H9 (cell line): ENCODE measurements around the gene OSCAR. TPM values are rescaled to one million over a fixed set of nuclear protein-coding genes. Genes with fewer than 3 reads are reported as not detected.

Experiments used
- DNase-seq: peaks from one replicate; pipeline ENCODE4 v3.0.0-alpha.2; 2017
- H2AFZ ChIP-seq: one replicate; pipeline ENCODE4 v1.6.1; 2013; ENCODE audit warnings: mild to moderate bottlenecking, low read length, control low read depth, moderate library complexity
- H2AK5ac ChIP-seq: 2 replicates; pipeline ENCODE4 v1.6.1; 2013; ENCODE audit warnings: low read length, control low read depth, mixed read lengths; ENCODE audit not compliant: insufficient read length
- H2BK120ac ChIP-seq: one replicate; pipeline ENCODE4 v1.6.1; 2013; ENCODE audit warnings: low read depth, mild to moderate bottlenecking, low read length, control low read depth, inconsistent platforms; ENCODE audit not compliant: poor library complexity, severe bottlenecking
- H2BK12ac ChIP-seq: 2 replicates; pipeline ENCODE4 v1.6.1; 2013; ENCODE audit warnings: low read length, control low read depth, mixed read lengths, low read depth; ENCODE audit not compliant: insufficient read length
- H2BK15ac ChIP-seq: 2 replicates; pipeline ENCODE4 v1.6.1; 2013; ENCODE audit warnings: low read depth, low read length, control low read depth
- H2BK20ac ChIP-seq: one replicate; pipeline ENCODE4 v1.6.1; 2013; ENCODE audit warnings: low read depth, mild to moderate bottlenecking, low read length, control low read depth, inconsistent platforms; ENCODE audit not compliant: poor library complexity, severe bottlenecking
- H2BK5ac ChIP-seq: 2 replicates; pipeline ENCODE4 v1.6.1; 2013; ENCODE audit warnings: low read length, control low read depth, mixed read lengths; ENCODE audit not compliant: insufficient read length
- H3K14ac ChIP-seq: 2 replicates; pipeline ENCODE4 v1.6.1; 2013; ENCODE audit warnings: low read length, control low read depth; ENCODE audit not compliant: insufficient read depth
- H3K18ac ChIP-seq: 2 replicates; pipeline ENCODE4 v1.6.1; 2013; ENCODE audit warnings: low read depth, mild to moderate bottlenecking, mixed read lengths, low read length, control low read depth; ENCODE audit not compliant: insufficient read length
- H3K23ac ChIP-seq: 2 replicates; pipeline ENCODE4 v1.6.1; 2013; ENCODE audit warnings: low read length, control low read depth, mixed read lengths, low read depth; ENCODE audit not compliant: insufficient read length
- H3K23me2 ChIP-seq: 2 replicates; pipeline ENCODE4 v1.6.1; 2013; ENCODE audit warnings: low read depth, mild to moderate bottlenecking, mixed read lengths, low read length, control low read depth; ENCODE audit not compliant: insufficient read length, poor library complexity, severe bottlenecking
- H3K27ac ChIP-seq: 2 replicates; pipeline ENCODE4 v1.5.1; 2013; ENCODE audit warnings: low read length, control low read depth, mixed read lengths, low read depth; ENCODE audit not compliant: insufficient read length
- H3K27me3 ChIP-seq: 2 replicates; pipeline ENCODE4 v1.6.1; 2013; ENCODE audit warnings: low read length, control low read depth, inconsistent platforms; ENCODE audit not compliant: insufficient read depth
- H3K4ac ChIP-seq: 2 replicates; pipeline ENCODE4 v1.6.1; 2013; ENCODE audit warnings: low read depth, mild to moderate bottlenecking, control low read depth, inconsistent platforms, low read length, moderate library complexity
- H3K4me1 ChIP-seq: 2 replicates; pipeline ENCODE4 v1.6.1; 2013; ENCODE audit warnings: low read length, control low read depth, inconsistent platforms; ENCODE audit not compliant: insufficient read depth
- H3K4me2 ChIP-seq: 2 replicates; pipeline ENCODE4 v1.6.1; 2013; ENCODE audit warnings: low read length, control low read depth, mixed read lengths; ENCODE audit not compliant: insufficient read length, insufficient read depth
- H3K56ac ChIP-seq: 2 replicates; pipeline ENCODE4 v1.6.1; 2013; ENCODE audit warnings: low read depth, mild to moderate bottlenecking, mixed read lengths, low read length, control low read depth; ENCODE audit not compliant: insufficient read length
- H3K79me1 ChIP-seq: 2 replicates; pipeline ENCODE4 v1.6.1; 2013; ENCODE audit warnings: low read depth, mild to moderate bottlenecking, moderate library complexity, low read length, control low read depth, inconsistent platforms; ENCODE audit not compliant: insufficient read depth, poor library complexity, severe bottlenecking
- H3K79me2 ChIP-seq: 2 replicates; pipeline ENCODE4 v1.6.1; 2013; ENCODE audit warnings: low read length, control low read depth, inconsistent platforms; ENCODE audit not compliant: insufficient read depth
- H3K9ac ChIP-seq: 2 replicates; pipeline ENCODE4 v1.6.1; 2013; ENCODE audit warnings: low read length, control low read depth, mixed read lengths; ENCODE audit not compliant: insufficient read length; ENCODE audit errors: extremely low read depth
- H3K9me3 ChIP-seq: one replicate; pipeline ENCODE4 v1.6.1; 2013; ENCODE audit warnings: low read depth, low read length, inconsistent platforms; ENCODE audit not compliant: control insufficient read depth
- H3T11ph ChIP-seq: one replicate; pipeline ENCODE4 v1.6.1; 2013; ENCODE audit warnings: mild to moderate bottlenecking, low read length, control low read depth, inconsistent platforms
- H4K20me1 ChIP-seq: one replicate; pipeline ENCODE4 v1.6.1; 2013; ENCODE audit not compliant: control insufficient read depth, insufficient read length, insufficient read depth
- H4K5ac ChIP-seq: 2 replicates; pipeline ENCODE4 v1.6.1; 2013; ENCODE audit warnings: low read depth, mild to moderate bottlenecking, mixed read lengths, low read length, control low read depth; ENCODE audit not compliant: insufficient read length
- H4K8ac ChIP-seq: replicated peaks from 2 replicates; pipeline ENCODE4 v1.6.1; 2013; ENCODE audit warnings: low read length, control low read depth, mixed read lengths, low read depth; ENCODE audit not compliant: insufficient read length
- H4K91ac ChIP-seq: 2 replicates; pipeline ENCODE4 v1.6.1; 2013; ENCODE audit warnings: low read depth, mild to moderate bottlenecking, moderate library complexity, mixed read lengths, low read length, control low read depth; ENCODE audit not compliant: insufficient read length
- H3K27ac Mint-ChIP-seq, 3 experiments: 2 replicates in 2 of 3; 3 replicates in 1 of 3; pipeline ENCODE4 v1.8.0; 2020 to 2021; ENCODE audit warnings: mixed read lengths in 3 of 3, mild to moderate bottlenecking in 1 of 3, moderate library complexity in 1 of 3
- H3K27me3 Mint-ChIP-seq: 2 replicates; pipeline ENCODE4 v1.8.0; 2021; ENCODE audit warnings: low read depth, mild to moderate bottlenecking, moderate library complexity, mixed read lengths
- H3K36me3 Mint-ChIP-seq, 3 experiments: 2 replicates in 2 of 3; 3 replicates in 1 of 3; pipeline ENCODE4 v1.8.0; 2020 to 2021; ENCODE audit warnings: low read depth in 3 of 3, mixed read lengths in 3 of 3; ENCODE audit not compliant: insufficient read depth in 1 of 3
- H3K4me1 Mint-ChIP-seq, 2 experiments: 2 replicates each; pipeline ENCODE4 v1.8.0; 2020; ENCODE audit warnings: mixed read lengths in 2 of 2
- H3K4me3 Mint-ChIP-seq, 2 experiments: 2 replicates in 1 of 2; 3 replicates in 1 of 2; pipeline ENCODE4 v1.8.0; 2020 to 2021; ENCODE audit warnings: mild to moderate bottlenecking in 2 of 2, mixed read lengths in 2 of 2, moderate library complexity in 1 of 2
- H3K9me3 Mint-ChIP-seq, 2 experiments: 2 replicates in 1 of 2; 3 replicates in 1 of 2; pipeline ENCODE4 v1.8.0; 2020; ENCODE audit warnings: mild to moderate bottlenecking in 2 of 2, mixed read lengths in 2 of 2, moderate library complexity in 1 of 2
- CTCF ChIP-seq: fragments of 200-600 bp; sonication (generic); conservative IDR thresholded peaks from 3 replicates; pipeline ENCODE4 v1.8.0; 2021; ENCODE audit warnings: antibody characterized with exemption, mild to moderate bottlenecking
- WGBS: extraction: QIAGEN DNeasy Blood & Tissue Kit; methylation state at CpG from one replicate; pipeline ENCODE4 v1.1.7; 2013; ENCODE audit warnings: missing lambda C conversion rate, low lambda C conversion rate, mixed read lengths; ENCODE audit not compliant: insufficient read length; ENCODE audit errors: extremely low coverage; 5-methylcytosine and 5-hydroxymethylcytosine counted together
- total RNA-seq: library from RNA; stranded (reverse); gene quantifications from 2 replicates; pipeline ENCODE4 v1.2.1, GENCODE V29; 2021

The OSCAR gene
- total RNA-seq, 1 experiment from 2014 or later = 0.24 TPM

DNA sequence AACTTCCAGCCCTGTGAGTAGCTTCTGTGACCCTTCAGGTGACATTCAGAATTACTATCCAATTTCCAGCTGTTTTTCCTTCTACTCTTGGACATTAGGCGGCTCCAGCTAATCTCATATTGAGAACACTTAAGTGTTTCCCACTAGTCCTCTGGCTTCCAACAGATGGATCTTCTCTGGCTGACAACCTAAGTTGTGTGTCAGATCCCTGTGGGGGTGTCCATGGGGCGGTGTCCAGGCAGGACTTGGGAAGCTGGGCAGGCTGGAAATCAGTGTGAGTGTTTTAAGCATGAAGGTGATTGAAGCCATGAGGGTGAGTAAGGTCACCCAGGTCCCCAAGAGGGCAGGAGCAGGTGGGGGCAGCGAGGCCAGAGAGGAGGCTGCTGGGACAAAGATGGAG is 47.1 kb upstream of the OSCAR start:
- no peaks in the 10 kb centered on the region; the same call in 1 of the 2 replicates for H3K79me2 ChIP-seq
- no peaks in the 10 kb centered on the region for H3K23me2 ChIP-seq
- H3K27me3 ChIP-seq = no peaks in the 10 kb centered on the region
- no peak overlapping the region for H3K9ac ChIP-seq
- peak overlapping the region in 1 of 3 experiments; percentile 51; a peak in 2 of 7 replicates for H3K27ac Mint-ChIP-seq
- H4K8ac ChIP-seq = no peak overlapping the region
- H3K56ac ChIP-seq = no peak overlapping the region
- no peak overlapping the region for H3K4ac ChIP-seq
- H3K27ac ChIP-seq = no peak overlapping the region
- no peak overlapping the region for H3K14ac ChIP-seq
- H2BK20ac ChIP-seq = no peak overlapping the region
- H4K20me1 ChIP-seq = no peaks in the 10 kb centered on the region
- H3K79me1 ChIP-seq = no peaks in the 10 kb centered on the region
- no peak overlapping the region for H2BK120ac ChIP-seq
- H3K27me3 Mint-ChIP-seq = peaks cover 1% of the 10 kb centered on the region; the same call in 1 of the 2 replicates
- H3K9me3 Mint-ChIP-seq = no peaks in the 10 kb centered on the region; a peak in 1 of 5 replicates
- no peak overlapping the region for H4K5ac ChIP-seq
- H3K4me2 ChIP-seq = no peak overlapping the region
- no CpG with 5 or more reads among the region's 3 CpGs for WGBS
- H3K36me3 Mint-ChIP-seq = peaks cover 70 to 93% (median 91%) of the 10 kb centered on the region in 3 experiments
- H2BK15ac ChIP-seq = no peak overlapping the region
- DNase-seq = no peak
- no peak overlapping the region for H2AK5ac ChIP-seq
- H3K23ac ChIP-seq = no peak overlapping the region
- TF ChIP-seq CTCF = no peak
- H3K4me1 Mint-ChIP-seq = no peaks in the 10 kb centered on the region
- no peak overlapping the region for H3T11ph ChIP-seq
- no peak overlapping the region for H3K4me3 Mint-ChIP-seq
- H2AFZ ChIP-seq = no peak overlapping the region
- H3K9me3 ChIP-seq = no peaks in the 10 kb centered on the region
- H3K18ac ChIP-seq = no peak overlapping the region
- H2BK12ac ChIP-seq = no peak overlapping the region
- no peak overlapping the region for H2BK5ac ChIP-seq
- H4K91ac ChIP-seq = no peak overlapping the region
- no peaks in the 10 kb centered on the region for H3K4me1 ChIP-seq
